Mammary epithelial cell (primary cell): ENCODE results near the gene ADCY5.

ENCODE experiments used
- CTCF ChIP-seq, 2 donors: IDR thresholded peaks in 1 of 2; conservative IDR thresholded peaks in 1 of 2; 2 replicates each; pipeline ENCODE4 v1.5.1; 2011 to 2012; ENCODE audit warnings: inconsistent platforms in 2 of 2, low read length in 2 of 2, mild to moderate bottlenecking in 2 of 2, control low read depth in 1 of 2, low read depth in 1 of 2; ENCODE audit not compliant: insufficient read depth in 1 of 2; ENCODE audit errors: extremely low read depth in 1 of 2
- EZH2 ChIP-seq: IDR thresholded peaks from 2 replicates; pipeline ENCODE4 v1.6.1; 2012; ENCODE audit warnings: low read length, inconsistent platforms, borderline replicate concordance

GRCh38 chr3:123291404-123291803 is 157.5 kb downstream of the ADCY5 start:
- TF ChIP-seq CTCF (conservative IDR thresholded peaks at IDR 0.05 in 1 of 2, IDR thresholded peaks at IDR 0.05 in 1 of 2; ENCODE audit: extremely low read depth in 1 of 2, insufficient read depth in 1 of 2, low read depth in 1 of 2, low read length in 2 of 2) (no peak), EZH2 (no peak)
